Smooth muscle cell (in vitro differentiated cells): Measurements from ENCODE around the gene DNAJC25. TPM values are rescaled to one million over a fixed set of nuclear protein-coding genes. Genes with fewer than 3 reads are reported as not detected.

Experiments
- DNase-seq: peaks from one replicate; lab custom pipeline; 2025; ENCODE audit not compliant: unreplicated experiment; lab: John Stamatoyannopoulos, UW
- H2AFZ ChIP-seq: fragments of 200-600 bp; sonication (generic); 2 replicates; pipeline ENCODE4 v1.6.0; 2016; ENCODE audit warnings: antibody characterized with exemption, low read depth, mild to moderate bottlenecking
- H3F3A ChIP-seq: fragments of 200-600 bp; sonication (generic); 2 replicates; pipeline ENCODE4 v1.6.0; 2017; ENCODE audit warnings: antibody characterized with exemption, low read depth
- H3K27ac ChIP-seq: fragments of 200-600 bp; sonication (generic); 2 replicates; pipeline ENCODE4 v1.5.1; 2016; ENCODE audit warnings: low read depth, mild to moderate bottlenecking
- H3K27me3 ChIP-seq: fragments of 200-600 bp; sonication (generic); 2 replicates; pipeline ENCODE4 v1.6.1; 2016; ENCODE audit warnings: low read depth, mild to moderate bottlenecking
- H3K36me3 ChIP-seq: fragments of 200-600 bp; sonication (generic); 2 replicates; pipeline ENCODE4 v1.5.1; 2016; ENCODE audit warnings: low read depth
- H3K4me1 ChIP-seq: fragments of 200-600 bp; sonication (generic); 2 replicates; pipeline ENCODE4 v1.5.1; 2016; ENCODE audit warnings: low read depth
- H3K4me2 ChIP-seq: fragments of 200-600 bp; sonication (generic); 2 replicates; pipeline ENCODE4 v1.6.0; 2016; ENCODE audit warnings: mild to moderate bottlenecking
- H3K4me3 ChIP-seq: fragments of 200-600 bp; sonication (generic); 2 replicates; pipeline ENCODE4 v1.5.1; 2016; ENCODE audit warnings: mild to moderate bottlenecking
- H3K79me2 ChIP-seq: fragments of 200-600 bp; sonication (generic); 2 replicates; pipeline ENCODE4 v1.6.0; 2016; ENCODE audit warnings: low read depth, mild to moderate bottlenecking
- H3K9ac ChIP-seq: fragments of 200-600 bp; sonication (generic); 2 replicates; pipeline ENCODE4 v1.6.0; 2016; ENCODE audit warnings: low read depth
- H3K9me3 ChIP-seq: fragments of 200-600 bp; sonication (generic); replicated peaks from 2 replicates; pipeline ENCODE4 v1.5.1; 2016; ENCODE audit warnings: low read depth
- H4K20me1 ChIP-seq: fragments of 200-600 bp; sonication (generic); 2 replicates; pipeline ENCODE4 v1.6.0; 2016; ENCODE audit warnings: low read depth
- CTCF ChIP-seq: fragments of 200-600 bp; sonication (generic); IDR thresholded peaks from 2 replicates; pipeline ENCODE4 v1.5.1; 2017; ENCODE audit warnings: borderline replicate concordance, mild to moderate bottlenecking, antibody characterized with exemption; ENCODE audit not compliant: insufficient read depth, poor library complexity, severe bottlenecking
- WGBS: methylation state at CpG from one replicate; pipeline ENCODE4 v1.1.7; 2016; ENCODE audit warnings: low lambda C conversion rate; 5-methylcytosine and 5-hydroxymethylcytosine counted together
- polyA plus RNA-seq: library from polyadenylated mRNA; unstranded; fragments of >200 nt; fragmentation: Nextera tagmentation; extraction: Ambion mirVana; gene quantifications from 2 replicates; pipeline ENCODE4 v1.2.1, GENCODE V29; 2016
- total RNA-seq: library from RNA; depleted of rRNA; stranded (reverse); fragments of >200 nt; gene quantifications from 2 replicates; pipeline ENCODE4 v1.2.3, GENCODE V29; 2014

DNAJC25 gene
- total and polyA plus RNA-seq, 2 experiments from 2014 or later: 13.1 to 17.4 TPM

- Histone ChIP-seq H3F3A (peaks cover 9% of the 10 kb centered on the region), H3K27ac (peak overlapping the region; percentile 10), H3K4me1 (peaks cover 10% of the 10 kb centered on the region), H3K27me3 (no peaks in the 10 kb centered on the region), H2AFZ (no peak overlapping the region), H4K20me1 (peaks cover 73% of the 10 kb centered on the region), H3K9ac (no peak overlapping the region), H3K4me2 (no peak overlapping the region), H3K36me3 (no peaks in the 10 kb centered on the region), H3K9me3 (no peaks in the 10 kb centered on the region), H3K79me2 (peaks cover 74% of the 10 kb centered on the region), H3K4me3 (no peak overlapping the region)
- DNase-seq: no peak
- no peak for TF ChIP-seq CTCF
- 85% methylated on average over 6 of the region's 6 CpGs for WGBS
Observed at GRCh38 chr9:111637421-111637950, 6.4 kb downstream of the DNAJC25 start.

GRCh38 chr9:111644195-111644772, 13.2 kb downstream of the DNAJC25 start:
- H3K4me1 ChIP-seq: no peaks in the 10 kb centered on the region
- H3F3A ChIP-seq: no peaks in the 10 kb centered on the region
- no peak overlapping the region for H3K9ac ChIP-seq
- H3K27me3 ChIP-seq: no peaks in the 10 kb centered on the region
- no peak for TF ChIP-seq CTCF
- H3K27ac ChIP-seq: no peak overlapping the region
- WGBS: 97% methylated on average over 8 of the region's 8 CpGs
- H4K20me1 ChIP-seq: peaks cover 48% of the 10 kb centered on the region
- no peak overlapping the region for H2AFZ ChIP-seq
- H3K36me3 ChIP-seq: peaks cover 9% of the 10 kb centered on the region
- H3K4me3 ChIP-seq: no peak overlapping the region
- H3K4me2 ChIP-seq: no peak overlapping the region
- DNase-seq: no peak
- H3K9me3 ChIP-seq: no peaks in the 10 kb centered on the region
- H3K79me2 ChIP-seq: peaks cover 43% of the 10 kb centered on the region

GRCh38 chr9:111645806-111646205, 14.7 kb downstream of the DNAJC25 start:
- H3K4me1 ChIP-seq: no peaks in the 10 kb centered on the region
- DNase-seq: no peak
- no peaks in the 10 kb centered on the region for H3K27me3 ChIP-seq
- H2AFZ ChIP-seq: no peak overlapping the region
- H3F3A ChIP-seq: no peaks in the 10 kb centered on the region
- no peak overlapping the region for H3K27ac ChIP-seq
- 97% methylated on average over 1 of the region's 1 CpG for WGBS
- H3K4me2 ChIP-seq: no peak overlapping the region
- H3K9ac ChIP-seq: no peak overlapping the region
- H3K9me3 ChIP-seq: no peaks in the 10 kb centered on the region
- no peak overlapping the region for H3K4me3 ChIP-seq
- H3K36me3 ChIP-seq: peaks cover 13% of the 10 kb centered on the region
- H3K79me2 ChIP-seq: peaks cover 38% of the 10 kb centered on the region
- peaks cover 49% of the 10 kb centered on the region for H4K20me1 ChIP-seq
- TF ChIP-seq CTCF: no peak

GRCh38 chr9:111646417-111646816, 15.3 kb downstream of the DNAJC25 start:
- Histone ChIP-seq H3K79me2 (peaks cover 38% of the 10 kb centered on the region), H4K20me1 (peaks cover 54% of the 10 kb centered on the region), H2AFZ (no peak overlapping the region), H3K4me3 (no peak overlapping the region), H3K9ac (no peak overlapping the region), H3K36me3 (peaks cover 13% of the 10 kb centered on the region), H3K4me2 (no peak overlapping the region), H3K9me3 (no peaks in the 10 kb centered on the region), H3K4me1 (no peaks in the 10 kb centered on the region), H3K27me3 (no peaks in the 10 kb centered on the region), H3F3A (no peaks in the 10 kb centered on the region), H3K27ac (no peak overlapping the region)
- TF ChIP-seq CTCF: no peak
- 95% methylated on average over 2 of the region's 2 CpGs for WGBS
- DNase-seq: no peak
